IPS DF 6.9 (cell line): ENCODE results near the gene CDH4.

Source experiments
- DNase-seq: peaks from one replicate; pipeline ENCODE4 v3.0.0-alpha.2; 2013; ENCODE audit warnings: low read depth, low spot score
- H3K27ac ChIP-seq: one replicate; pipeline ENCODE4 v1.5.1; 2013; ENCODE audit warnings: low read length, control low read depth
- H3K27me3 ChIP-seq: 2 replicates; pipeline ENCODE4 v1.6.1; 2013; ENCODE audit warnings: mild to moderate bottlenecking, low read length; ENCODE audit not compliant: control insufficient read depth, insufficient read depth
- H3K36me3 ChIP-seq: 2 replicates; pipeline ENCODE4 v1.6.1; 2013; ENCODE audit warnings: low read length; ENCODE audit not compliant: control insufficient read depth, insufficient read depth
- H3K4me1 ChIP-seq: 2 replicates; pipeline ENCODE4 v1.6.1; 2013; ENCODE audit warnings: low read length; ENCODE audit not compliant: control insufficient read depth, insufficient read depth
- H3K4me3 ChIP-seq: 2 replicates; pipeline ENCODE4 v1.5.1; 2013; ENCODE audit warnings: mild to moderate bottlenecking, low read length
- H3K9me3 ChIP-seq: 2 replicates; pipeline ENCODE4 v1.6.1; 2013; ENCODE audit warnings: low read length, inconsistent platforms; ENCODE audit not compliant: control insufficient read depth, insufficient read depth
- WGBS: extraction: QIAGEN DNeasy Blood & Tissue Kit; methylation state at CpG from one replicate; pipeline ENCODE4 v1.1.7; 2013; ENCODE audit warnings: mixed read lengths, missing lambda C conversion rate; ENCODE audit not compliant: insufficient read length, insufficient coverage; 5-methylcytosine and 5-hydroxymethylcytosine counted together

Gene CDH4

DNA sequence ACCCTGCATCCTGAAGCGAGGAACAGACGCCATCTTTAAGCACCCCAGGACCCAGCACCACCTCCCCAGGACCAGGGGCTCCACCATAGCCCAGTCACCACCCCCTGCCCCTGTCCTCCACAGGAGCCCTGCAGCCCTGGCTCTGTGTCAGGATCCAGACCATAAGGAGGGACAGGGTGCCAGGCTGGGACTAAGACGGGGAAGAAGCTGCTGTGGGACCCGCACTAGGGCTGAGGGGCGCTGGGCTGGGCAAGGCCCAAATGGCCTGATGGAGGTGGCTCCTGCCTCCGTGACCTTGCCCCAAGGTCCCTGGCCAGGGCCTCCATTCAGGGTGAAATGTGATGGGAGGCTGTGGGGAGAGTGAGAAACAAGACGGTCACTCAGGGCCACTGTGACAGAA lies 428.0 kb downstream of the CDH4 start:
- DNase-seq = no peak
- Histone ChIP-seq H3K4me3 (no peak overlapping the region), H3K27ac (no peak overlapping the region), H3K4me1 (peaks cover 7% of the 10 kb centered on the region; the same call in 1 of the 2 replicates), H3K9me3 (no peaks in the 10 kb centered on the region), H3K36me3 (no peaks in the 10 kb centered on the region), H3K27me3 (no peaks in the 10 kb centered on the region; the same call in 1 of the 2 replicates)
- WGBS = no CpG with 5 or more reads among the region's 7 CpGs

GRCh38 chr20:61682114-61682995 lies 430.3 kb downstream of the CDH4 start:
- Histone ChIP-seq H3K27me3 (no peaks in the 10 kb centered on the region; the same call in 1 of the 2 replicates), H3K36me3 (no peaks in the 10 kb centered on the region), H3K4me1 (peaks cover 2% of the 10 kb centered on the region; the same call in 1 of the 2 replicates), H3K4me3 (no peak overlapping the region), H3K27ac (no peak overlapping the region), H3K9me3 (no peaks in the 10 kb centered on the region)
- no peak for DNase-seq
- WGBS = no CpG with 5 or more reads among the region's 5 CpGs

- no peak overlapping the region for H3K4me3 ChIP-seq
- peaks cover 2% of the 10 kb centered on the region; the same call in 1 of the 2 replicates for H3K4me1 ChIP-seq
- no peaks in the 10 kb centered on the region; the same call in 1 of the 2 replicates for H3K27me3 ChIP-seq
- H3K27ac ChIP-seq = no peak overlapping the region
- H3K9me3 ChIP-seq = no peaks in the 10 kb centered on the region
- no peak for DNase-seq
- no peaks in the 10 kb centered on the region for H3K36me3 ChIP-seq
- WGBS = no CpG with 5 or more reads among the region's 20 CpGs
Measured at GRCh38 chr20:61682996-61683681, 431.1 kb downstream of the CDH4 start.

DNA sequence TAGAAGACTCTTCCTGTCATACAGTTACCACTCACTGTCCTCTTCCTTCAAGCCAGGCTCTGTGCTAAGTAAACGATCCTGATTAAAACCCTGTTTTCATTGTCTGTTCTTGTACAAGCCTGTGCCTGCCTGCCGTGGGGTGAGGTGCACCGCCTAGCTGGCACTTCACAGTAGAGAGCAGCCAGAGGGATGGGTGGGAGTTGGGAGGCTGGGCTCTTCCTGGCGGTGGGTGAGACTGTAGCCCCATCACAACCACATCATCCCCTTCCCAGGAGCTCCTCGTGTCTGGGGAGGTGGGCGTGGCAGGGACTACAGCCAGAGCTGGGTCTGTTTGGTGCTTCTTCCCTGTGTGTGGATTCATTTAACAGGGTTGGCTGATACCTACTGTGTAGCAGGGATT lies 431.7 kb downstream of the CDH4 start:
- H3K27me3 ChIP-seq = no peaks in the 10 kb centered on the region; the same call in 1 of the 2 replicates
- no CpG with 5 or more reads among the region's 6 CpGs for WGBS
- DNase-seq = no peak
- H3K4me1 ChIP-seq = peaks cover 2% of the 10 kb centered on the region; the same call in 1 of the 2 replicates
- no peak overlapping the region for H3K4me3 ChIP-seq
- no peak overlapping the region for H3K27ac ChIP-seq
- no peaks in the 10 kb centered on the region for H3K9me3 ChIP-seq
- no peaks in the 10 kb centered on the region for H3K36me3 ChIP-seq

GRCh38 chr20:61684136-61684535 lies 432.1 kb downstream of the CDH4 start:
- Histone ChIP-seq H3K9me3 (no peaks in the 10 kb centered on the region), H3K27ac (no peak overlapping the region), H3K27me3 (no peaks in the 10 kb centered on the region; the same call in 1 of the 2 replicates), H3K36me3 (no peaks in the 10 kb centered on the region), H3K4me3 (no peak overlapping the region), H3K4me1 (peaks cover 2% of the 10 kb centered on the region; the same call in 1 of the 2 replicates)
- no peak for DNase-seq
- no CpG with 5 or more reads among the region's 13 CpGs for WGBS

DNA sequence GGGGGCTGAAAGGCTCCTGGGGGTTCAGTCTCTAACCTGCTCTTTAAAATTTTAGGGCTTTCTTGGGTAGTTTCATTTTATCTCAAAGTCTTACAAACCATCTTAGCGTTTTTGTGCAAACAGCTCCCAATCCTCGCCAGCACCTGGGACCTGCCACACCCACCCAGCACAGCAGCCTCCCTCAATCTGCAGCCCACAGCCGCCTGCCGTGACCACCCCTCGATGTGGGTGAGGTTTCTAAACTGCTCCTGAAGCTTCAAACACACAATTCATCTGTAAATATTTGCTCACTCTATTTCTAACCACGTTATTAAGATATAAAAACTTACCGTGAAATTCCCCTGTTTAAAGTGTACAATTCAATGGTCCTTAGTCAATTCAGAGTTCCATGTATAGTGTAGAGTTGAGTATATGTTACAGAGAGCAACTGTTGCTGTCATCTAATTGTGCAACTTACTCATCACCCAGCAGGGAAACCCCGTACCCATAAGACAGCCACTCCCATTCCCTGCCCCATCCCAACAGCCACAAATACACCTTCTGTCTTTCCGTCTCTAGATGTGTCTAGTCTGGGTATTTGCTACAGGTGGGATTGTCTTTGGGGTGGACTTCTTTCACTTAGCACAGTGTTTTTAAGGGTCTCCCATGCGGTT lies 432.6 kb downstream of the CDH4 start:
- no peaks in the 10 kb centered on the region for H3K9me3 ChIP-seq
- WGBS = no CpG with 5 or more reads among the region's 10 CpGs
- peaks cover 2% of the 10 kb centered on the region; the same call in 1 of the 2 replicates for H3K4me1 ChIP-seq
- DNase-seq = no peak
- no peaks in the 10 kb centered on the region; the same call in 1 of the 2 replicates for H3K27me3 ChIP-seq
- no peak overlapping the region for H3K4me3 ChIP-seq
- H3K27ac ChIP-seq = no peak overlapping the region
- no peaks in the 10 kb centered on the region for H3K36me3 ChIP-seq

DNA sequence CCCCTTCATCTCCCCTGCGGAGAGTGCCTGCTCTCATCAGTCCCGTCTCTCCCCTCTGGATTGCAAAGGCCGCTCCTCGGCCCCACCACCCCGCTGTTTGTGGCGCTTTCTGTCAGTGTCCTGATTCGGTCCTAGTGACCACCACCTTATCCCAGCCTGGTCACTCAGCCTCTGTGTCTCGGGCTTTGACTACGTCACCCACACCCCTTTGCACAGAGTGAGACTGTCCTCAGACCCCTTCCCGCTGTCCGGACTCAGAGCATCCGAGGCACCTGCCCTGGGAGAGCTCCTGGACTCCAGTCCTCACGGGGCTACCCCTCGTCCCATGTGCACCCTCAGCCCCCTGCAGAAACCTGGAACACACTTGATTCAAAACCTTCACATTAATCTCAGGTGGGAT lies 433.4 kb downstream of the CDH4 start:
- Histone ChIP-seq H3K9me3 (no peaks in the 10 kb centered on the region), H3K27me3 (no peaks in the 10 kb centered on the region; the same call in 1 of the 2 replicates), H3K27ac (no peak overlapping the region), H3K36me3 (no peaks in the 10 kb centered on the region), H3K4me1 (peaks cover 2% of the 10 kb centered on the region; the same call in 1 of the 2 replicates), H3K4me3 (no peak overlapping the region)
- no peak for DNase-seq
- no CpG with 5 or more reads among the region's 14 CpGs for WGBS

DNA sequence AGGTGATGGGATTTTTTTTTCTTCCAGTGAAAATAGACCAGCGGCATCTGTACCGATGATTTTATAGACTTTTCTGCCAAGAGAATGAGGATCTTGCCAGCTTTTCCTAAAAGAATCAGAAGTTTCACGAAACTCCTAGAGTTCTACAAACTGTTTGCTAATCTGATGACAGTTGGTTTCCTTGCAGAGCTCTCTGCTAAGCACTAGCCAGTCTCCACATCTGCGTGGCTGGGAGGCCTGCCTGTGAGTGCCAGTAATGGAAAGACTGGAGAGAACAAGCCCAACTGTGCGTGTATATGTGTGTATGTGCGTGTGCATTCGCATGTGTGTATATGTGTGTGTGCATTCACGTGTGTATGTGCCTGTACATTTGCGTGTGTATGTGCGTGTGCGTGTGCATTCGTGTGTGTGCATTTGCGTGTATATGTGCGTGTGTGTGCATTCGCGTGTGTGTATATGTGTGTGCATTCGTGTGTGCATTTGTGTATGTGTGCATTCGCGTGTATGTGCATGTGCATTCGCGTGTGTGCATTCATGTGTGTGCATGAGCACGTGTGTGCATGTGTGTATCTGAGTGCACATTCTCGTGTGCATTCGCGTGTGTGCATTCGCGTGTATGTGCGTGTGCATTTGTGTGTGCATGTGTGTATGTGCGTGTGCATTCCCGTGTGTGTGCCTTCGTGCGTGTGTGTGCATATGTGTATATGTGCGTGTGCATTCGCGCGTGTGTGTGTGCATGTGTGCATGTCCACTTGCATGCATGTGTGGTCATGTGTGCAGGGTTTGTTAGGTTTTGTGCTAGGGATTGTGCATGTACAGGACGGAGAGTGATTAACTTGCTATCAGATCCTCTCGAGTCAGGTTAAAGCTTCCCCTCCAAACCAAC lies 434.2 kb downstream of the CDH4 start:
- H3K27me3 ChIP-seq = no peaks in the 10 kb centered on the region; the same call in 1 of the 2 replicates
- no peak for DNase-seq
- peaks cover 2% of the 10 kb centered on the region; the same call in 1 of the 2 replicates for H3K4me1 ChIP-seq
- no peak overlapping the region for H3K27ac ChIP-seq
- H3K9me3 ChIP-seq = no peaks in the 10 kb centered on the region
- H3K36me3 ChIP-seq = no peaks in the 10 kb centered on the region
- WGBS = no CpG with 5 or more reads among the region's 38 CpGs
- no peak overlapping the region for H3K4me3 ChIP-seq

DNA sequence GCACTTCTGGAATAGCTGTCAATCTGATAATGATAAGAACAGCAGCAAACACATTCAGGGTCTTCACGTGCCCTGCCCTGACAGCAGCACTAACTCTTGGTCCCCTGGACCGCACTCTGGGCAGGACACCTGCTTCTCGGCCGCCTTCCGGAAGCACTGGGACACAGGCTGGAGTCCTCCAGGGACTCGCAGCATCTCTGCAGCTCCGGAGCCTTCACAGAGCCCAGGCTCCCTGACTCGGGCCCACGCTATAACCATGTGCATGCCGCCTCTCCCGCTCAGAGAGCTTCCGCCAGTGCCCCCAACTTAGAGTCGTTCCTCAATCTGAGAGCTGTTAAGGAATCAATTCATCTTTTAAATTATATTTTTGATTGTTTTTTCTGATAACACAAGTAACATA lies 436.4 kb downstream of the CDH4 start:
- WGBS = no CpG with 5 or more reads among the region's 13 CpGs
- no peak for DNase-seq
- no peak overlapping the region for H3K27ac ChIP-seq
- H3K4me3 ChIP-seq = no peak overlapping the region
- H3K27me3 ChIP-seq = no peaks in the 10 kb centered on the region
- no peaks in the 10 kb centered on the region for H3K9me3 ChIP-seq
- peaks cover 2% of the 10 kb centered on the region; the same call in 1 of the 2 replicates for H3K4me1 ChIP-seq
- H3K36me3 ChIP-seq = no peaks in the 10 kb centered on the region
